Body of pancreas (tissue), 4 donors: ENCODE data around the gene HOXB6. TPM values are rescaled to one million over a fixed set of nuclear protein-coding genes. Genes with fewer than 3 reads are reported as not detected.

Experiments used
- ATAC-seq: fragments of 150-250 bp; one replicate; pipeline ENCODE4 v1.9.1; 2016
- DNase-seq, 4 donors: peaks; one replicate each; pipeline ENCODE4 v3.0.0-alpha.2; 2019
- H3K27ac ChIP-seq, 4 donors: fragments of 200-600 bp; sonication (generic); 1 replicate in 3 of 4; 2 replicates in 1 of 4; pipeline versions ENCODE4 v1.5.1 to v1.6.1; 2016 to 2019; ENCODE audit warnings: mild to moderate bottlenecking in 1 of 4, mixed read lengths in 1 of 4, moderate library complexity in 1 of 4
- H3K27me3 ChIP-seq, 2 donors: fragments of 200-600 bp; sonication (generic); one replicate each; pipeline ENCODE4 v1.6.0; 2016; ENCODE audit warnings: mild to moderate bottlenecking in 1 of 2
- H3K36me3 ChIP-seq, 2 donors: fragments of 200-600 bp; sonication (generic); replicated peaks in 1 of 2; 2 replicates each; pipeline ENCODE4 v1.5.1; 2016; ENCODE audit warnings: low read depth in 2 of 2; ENCODE audit not compliant: insufficient read depth in 1 of 2
- H3K4me1 ChIP-seq: fragments of 200-600 bp; sonication (generic); one replicate; pipeline ENCODE4 v1.6.0; 2016
- H3K4me3 ChIP-seq, 2 donors: fragments of 200-600 bp; sonication (generic); 1 replicate in 1 of 2; 2 replicates in 1 of 2; pipeline ENCODE4 v1.5.1; 2016 to 2019
- H3K9me3 ChIP-seq, 3 donors: fragments of 200-600 bp; sonication (generic); 1 replicate in 2 of 3; 2 replicates in 1 of 3; pipeline ENCODE4 v1.5.1; 2016
- CTCF ChIP-seq, 7 experiments: fragments of 450-650 bp in 4 of 7; fragments of 200-600 bp in 3 of 7; sonication (generic) in 3 of 7; IDR thresholded peaks; one replicate each; pipeline ENCODE4 v1.5.1; 2016 to 2019; ENCODE audit warnings: antibody characterized with exemption in 7 of 7
- POLR2A ChIP-seq, 3 donors: fragments of 450-650 bp; IDR thresholded peaks; one replicate each; pipeline ENCODE4 v1.6.1; 2016; ENCODE audit warnings: antibody characterized with exemption in 3 of 3, mild to moderate bottlenecking in 2 of 3
- WGBS, 2 donors: methylation state at CpG; one replicate each; pipeline ENCODE4 v1.1.5; 2017; 5-methylcytosine and 5-hydroxymethylcytosine counted together
- intact Hi-C: fragments of 100-400 bp; cut with DNase I; formaldehyde crosslinking; loops from one replicate; pipeline ENCODE4 v1.15.1; 2023
- total RNA-seq, 2 donors: library from RNA; depleted of rRNA; stranded (reverse); fragments of >200 nt; gene quantifications; one replicate each; pipeline ENCODE4 v1.1.0, GENCODE V29; 2016

HOXB6 gene
- total RNA-seq, 2 donors from 2014 or later: 2.1 to 2.6 TPM

GRCh38 chr17:48608494-48608834, 3.7 kb upstream of the HOXB6 start:
- Histone ChIP-seq H3K27ac (no peak overlapping the region), H3K27me3 (peaks cover 0 to 74% of the 10 kb centered on the region in 2 donors), H3K36me3 (no peaks in the 10 kb centered on the region), H3K4me3 (no peak overlapping the region), H3K9me3 (no peaks in the 10 kb centered on the region), H3K4me1 (peaks cover 29% of the 10 kb centered on the region)
- DNase-seq: no peak
- ATAC-seq: no peak
- intact Hi-C loops: no loop called here
- 75 to 95% methylated on average over 1 of the region's 1 CpG for WGBS, 2 donors
- TF ChIP-seq POLR2A (IDR thresholded peaks at IDR 0.05) (no peak), CTCF (IDR thresholded peaks at IDR 0.05) (no peak)

DNA sequence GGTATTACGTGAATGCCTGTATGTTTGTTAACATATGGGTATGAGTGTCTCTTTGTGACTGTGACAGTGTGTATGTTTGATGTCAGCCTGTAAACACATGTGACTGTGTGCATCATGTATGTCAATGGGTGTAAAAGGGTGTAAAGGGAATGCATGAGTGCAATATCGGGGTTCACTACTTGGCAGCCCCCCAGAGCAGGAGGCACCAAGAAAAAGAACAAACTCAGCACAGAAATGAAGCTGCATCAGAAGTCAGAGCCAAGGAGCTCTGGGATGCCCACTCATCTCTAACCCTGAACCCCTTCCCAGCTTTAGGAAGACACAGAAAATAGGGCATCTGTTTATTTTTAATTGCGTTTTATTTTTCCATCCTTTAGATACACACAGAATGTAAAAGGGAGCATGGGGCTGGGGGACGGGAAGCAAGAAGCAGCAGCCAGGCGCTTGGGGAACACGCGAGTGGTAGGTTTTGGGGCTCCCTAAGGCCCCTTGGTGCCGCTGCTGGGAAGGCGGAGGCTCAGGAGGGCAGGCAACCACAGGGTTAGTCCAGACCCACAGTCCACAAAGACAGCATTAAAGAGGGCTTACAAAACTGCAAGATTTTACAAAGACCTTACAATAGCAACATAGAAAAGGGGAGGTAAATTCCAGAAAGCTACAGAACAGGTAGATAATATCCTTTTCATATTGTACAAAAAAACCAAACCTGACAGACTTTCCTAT, 2.3 kb upstream of the HOXB6 start:
- TF ChIP-seq POLR2A (IDR thresholded peaks at IDR 0.05) (no peak), CTCF (IDR thresholded peaks at IDR 0.05) (no peak)
- no peak for DNase-seq
- Histone ChIP-seq H3K27ac (no peak overlapping the region), H3K4me1 (peaks cover 24% of the 10 kb centered on the region), H3K4me3 (no peak overlapping the region), H3K9me3 (no peaks in the 10 kb centered on the region), H3K36me3 (no peaks in the 10 kb centered on the region), H3K27me3 (peaks cover 0 to 67% of the 10 kb centered on the region in 2 donors)
- WGBS, 2 donors: 28 to 51% methylated on average over 9 of the region's 9 CpGs
- intact Hi-C loops: no loop called here
- ATAC-seq: no peak

GRCh38 chr17:48605991-48606891, 1.5 kb upstream of the HOXB6 start:
- ATAC-seq (no peak), DNase-seq (no peak)
- intact Hi-C loops: no loop called here
- Histone ChIP-seq H3K4me1 (peaks cover 28% of the 10 kb centered on the region), H3K36me3 (no peaks in the 10 kb centered on the region), H3K27ac (no peak overlapping the region), H3K27me3 (peaks cover under 1 to 70% of the 10 kb centered on the region in 2 donors), H3K9me3 (no peaks in the 10 kb centered on the region), H3K4me3 (no peak overlapping the region)
- TF ChIP-seq CTCF (IDR thresholded peaks at IDR 0.05) (no peak), POLR2A (IDR thresholded peaks at IDR 0.05) (no peak)
- WGBS, 2 donors: 26 to 32% methylated on average over 38 to 41 of the region's 41 CpGs

DNA sequence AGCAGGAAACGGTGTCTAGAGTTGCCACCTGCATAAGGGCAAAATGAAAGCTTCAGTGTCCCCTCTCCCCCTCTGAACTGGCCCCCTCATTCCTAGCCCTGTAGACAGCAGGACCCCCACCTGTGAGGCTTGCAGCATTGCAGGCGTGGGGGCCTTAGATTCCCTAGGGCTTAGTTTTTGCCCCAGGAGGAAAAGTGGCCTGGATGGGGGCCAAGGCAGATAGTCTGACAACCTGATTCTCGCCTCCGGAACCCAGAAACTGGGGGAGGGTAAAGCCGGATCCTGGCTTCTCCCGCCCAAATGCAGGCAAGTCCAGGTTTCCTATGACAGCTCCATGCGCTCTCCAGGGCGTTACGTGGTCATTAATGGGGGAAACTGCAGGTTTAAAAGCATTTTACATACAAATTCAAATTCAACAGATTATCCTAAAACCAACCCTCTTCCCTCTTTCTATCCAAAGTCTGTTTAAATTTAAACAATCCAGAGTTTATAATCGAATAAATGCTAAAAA, 678 bp upstream of the HOXB6 start:
- no peak overlapping the region for H3K27ac ChIP-seq
- no peaks in the 10 kb centered on the region for H3K36me3 ChIP-seq
- no peak for TF ChIP-seq POLR2A (IDR thresholded peaks at IDR 0.05)
- TF ChIP-seq CTCF (IDR thresholded peaks at IDR 0.05): no peak
- intact Hi-C loops: no loop called here
- peaks cover 21% of the 10 kb centered on the region for H3K4me1 ChIP-seq
- ATAC-seq: no peak
- H3K4me3 ChIP-seq: no peak overlapping the region
- no peak for DNase-seq
- no peaks in the 10 kb centered on the region for H3K9me3 ChIP-seq
- 30 to 36% methylated on average over 10 of the region's 10 CpGs for WGBS, 2 donors
- peaks cover 3 to 67% of the 10 kb centered on the region in 2 donors for H3K27me3 ChIP-seq
